Stimulated activated CD8-positive, alpha-beta memory T cell treated with anti-CD3 and anti-CD28 coated beads, Interleukin-4, amount 100 ng/mL, for 4 hours (primary cell): ENCODE data around the gene C1QTNF5.
A peak's percentile ranks its signal among the peaks of the same experiment; 100 is the strongest.

Source experiments
- DNase-seq, 2 donors: peaks; one replicate each; pipeline ENCODE4 v3.0.0-alpha.2; 2020; ENCODE audit warnings: low read depth in 2 of 2, low spot score in 1 of 2

C1QTNF5 gene

GRCh38 chr11:119373059-119373920, 32.6 kb upstream of the C1QTNF5 start:
- no peak for DNase-seq

GRCh38 chr11:119372260-119373058, 31.8 kb upstream of the C1QTNF5 start:
- no peak for DNase-seq

GRCh38 chr11:119371778-119372182, 31.1 kb upstream of the C1QTNF5 start:
- no peak for DNase-seq

GRCh38 chr11:119371067-119371601, 30.5 kb upstream of the C1QTNF5 start:
- DNase-seq: no peak

GRCh38 chr11:119370486-119371046, 29.9 kb upstream of the C1QTNF5 start:
- DNase-seq: no peak

GRCh38 chr11:119369132-119369925, 28.6 kb upstream of the C1QTNF5 start:
- DNase-seq: no peak

GRCh38 chr11:119368121-119369034, 27.7 kb upstream of the C1QTNF5 start:
- no peak for DNase-seq

- no peak for DNase-seq
These were observed 27.0 kb upstream of the C1QTNF5 start for GRCh38 chr11:119367661-119368120.

GRCh38 chr11:119366690-119367620, 26.3 kb upstream of the C1QTNF5 start:
- no peak for DNase-seq

GRCh38 chr11:119365071-119365591, 24.4 kb upstream of the C1QTNF5 start:
- DNase-seq: no peak

- peak; percentile 18 to 24 for DNase-seq
These were observed 23.3 kb upstream of the C1QTNF5 start for GRCh38 chr11:119363851-119364590.

- DNase-seq: no peak
These were observed 22.6 kb upstream of the C1QTNF5 start for GRCh38 chr11:119363081-119363850.

- DNase-seq: no peak
These were observed 22.0 kb upstream of the C1QTNF5 start for GRCh38 chr11:119362741-119363080.

GRCh38 chr11:119361941-119362725, 21.4 kb upstream of the C1QTNF5 start:
- DNase-seq: no peak

GRCh38 chr11:119361056-119361787, 20.5 kb upstream of the C1QTNF5 start:
- DNase-seq: no peak
